ENCODE results near the gene SLC35B3.

Gene SLC35B3

GRCh38 chr6:8435093-8435844 is at the start of gene SLC35B3:
Gene SLC35B3 (minus strand): TSS chr6:8435545.
- Histone ChIP-seq H3K9me2 (replicated peaks; ENCODE audit: control insufficient read depth, low read length) (no peaks in the 10 kb centered on the region), H3K4me3 (ENCODE audit: low read length) (peak within 1 kb of the TSS; percentile 82), H3K27ac (ENCODE audit: low read depth, low read length) (peak within 1 kb of the TSS; percentile 48), H3K9me3 (ENCODE audit: control insufficient read depth, insufficient read depth, low read length) (no peaks in the 10 kb centered on the region), H3K79me2 (ENCODE audit: control insufficient read depth, low read length) (peaks cover 55% of the 10 kb centered on the region), H3K4me1 (ENCODE audit: control insufficient read depth, low read length) (peaks cover 33% of the 10 kb centered on the region), H3K4me2 (ENCODE audit: low read length) (peak within 1 kb of the TSS; percentile 90), H3K27me3 (ENCODE audit: control insufficient read depth, low read length) (no peaks in the 10 kb centered on the region), H3F3A (ENCODE audit: control insufficient read depth, insufficient read depth) (no peaks in the 10 kb centered on the region), H4K20me1 (ENCODE audit: control insufficient read depth, insufficient read depth, low read depth, low read length) (peaks cover 5% of the 10 kb centered on the region; the same call in 1 of the 2 replicates), H3K36me3 (ENCODE audit: control insufficient read depth, low read length) (peaks cover 28% of the 10 kb centered on the region)
- TF ChIP-seq CTCF (IDR thresholded peaks at IDR 0.05; ENCODE audit: low read depth, low read length, poor library complexity, severe bottlenecking) (no peak), EZH2phosphoT487 (IDR thresholded peaks at IDR 0.05; ENCODE audit: borderline replicate concordance, low read length) (no peak)

- no peaks in the 10 kb centered on the region for H3K9me3 ChIP-seq (ENCODE audit: control insufficient read depth, insufficient read depth, low read length)
- H3F3A ChIP-seq (ENCODE audit: control insufficient read depth, insufficient read depth): no peaks in the 10 kb centered on the region
- no peak overlapping the region for H3K4me3 ChIP-seq (ENCODE audit: low read length)
- H3K79me2 ChIP-seq (ENCODE audit: control insufficient read depth, low read length): no peaks in the 10 kb centered on the region
- H3K36me3 ChIP-seq (ENCODE audit: control insufficient read depth, low read length): no peaks in the 10 kb centered on the region
- H3K27me3 ChIP-seq (ENCODE audit: control insufficient read depth, low read length): no peaks in the 10 kb centered on the region
- no peak overlapping the region for H3K27ac ChIP-seq (ENCODE audit: low read depth, low read length)
- H4K20me1 ChIP-seq (ENCODE audit: control insufficient read depth, insufficient read depth, low read depth, low read length): no peaks in the 10 kb centered on the region
- no peak overlapping the region for H3K4me2 ChIP-seq (ENCODE audit: low read length)
- no peaks in the 10 kb centered on the region for H3K9me2 ChIP-seq (replicated peaks; ENCODE audit: control insufficient read depth, low read length)
- TF ChIP-seq EZH2phosphoT487 (IDR thresholded peaks at IDR 0.05; ENCODE audit: borderline replicate concordance, low read length) (no peak), CTCF (IDR thresholded peaks at IDR 0.05; ENCODE audit: low read depth, low read length, poor library complexity, severe bottlenecking) (no peak)
- no peaks in the 10 kb centered on the region for H3K4me1 ChIP-seq (ENCODE audit: control insufficient read depth, low read length)
These were observed 48.3 kb upstream of the SLC35B3 start for GRCh38 chr6:8483650-8484049.

- H3K9me3 ChIP-seq (ENCODE audit: control insufficient read depth, insufficient read depth, low read length): no peaks in the 10 kb centered on the region
- no peak overlapping the region for H3K4me2 ChIP-seq (ENCODE audit: low read length)
- H3K36me3 ChIP-seq (ENCODE audit: control insufficient read depth, low read length): no peaks in the 10 kb centered on the region
- TF ChIP-seq CTCF (IDR thresholded peaks at IDR 0.05; ENCODE audit: low read depth, low read length, poor library complexity, severe bottlenecking) (no peak), EZH2phosphoT487 (IDR thresholded peaks at IDR 0.05; ENCODE audit: borderline replicate concordance, low read length) (no peak)
- no peak overlapping the region for H3K4me3 ChIP-seq (ENCODE audit: low read length)
- H3K79me2 ChIP-seq (ENCODE audit: control insufficient read depth, low read length): no peaks in the 10 kb centered on the region
- H4K20me1 ChIP-seq (ENCODE audit: control insufficient read depth, insufficient read depth, low read depth, low read length): no peaks in the 10 kb centered on the region
- H3K4me1 ChIP-seq (ENCODE audit: control insufficient read depth, low read length): no peaks in the 10 kb centered on the region
- no peak overlapping the region for H3K27ac ChIP-seq (ENCODE audit: low read depth, low read length)
- no peaks in the 10 kb centered on the region for H3K27me3 ChIP-seq (ENCODE audit: control insufficient read depth, low read length)
- no peaks in the 10 kb centered on the region for H3K9me2 ChIP-seq (replicated peaks; ENCODE audit: control insufficient read depth, low read length)
- H3F3A ChIP-seq (ENCODE audit: control insufficient read depth, insufficient read depth): no peaks in the 10 kb centered on the region
These were observed 46.4 kb upstream of the SLC35B3 start for GRCh38 chr6:8481727-8482126.

Data from DOHH2 (cell line).